GM19438 (cell line): Measurements from ENCODE around the gene SYT1.

Experiments
- ATAC-seq: cut with Tn5 transposase; IDR thresholded peaks from one replicate; pipeline ENCODE4 v1.9.1; 2021; ENCODE audit warnings: low read depth; ENCODE audit not compliant: unreplicated experiment

The SYT1 gene

DNA sequence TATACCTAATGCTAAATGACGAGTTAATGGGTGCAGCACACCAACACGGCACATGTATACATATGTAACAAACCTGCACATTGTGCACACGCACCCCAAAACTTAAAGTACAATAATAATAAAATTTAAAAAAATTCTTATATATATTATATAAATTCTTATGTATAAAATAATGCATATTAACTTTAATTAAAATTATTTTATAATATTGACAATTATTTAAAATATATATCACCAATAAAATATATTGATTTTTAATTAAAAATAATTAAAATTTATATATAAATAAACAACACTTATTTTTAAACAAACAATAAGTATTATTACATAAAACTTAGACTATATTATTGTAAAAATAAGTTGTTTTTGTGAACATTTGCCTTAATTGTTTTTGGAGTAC lies 188.8 kb downstream of the SYT1 start:
- no peak for ATAC-seq

DNA sequence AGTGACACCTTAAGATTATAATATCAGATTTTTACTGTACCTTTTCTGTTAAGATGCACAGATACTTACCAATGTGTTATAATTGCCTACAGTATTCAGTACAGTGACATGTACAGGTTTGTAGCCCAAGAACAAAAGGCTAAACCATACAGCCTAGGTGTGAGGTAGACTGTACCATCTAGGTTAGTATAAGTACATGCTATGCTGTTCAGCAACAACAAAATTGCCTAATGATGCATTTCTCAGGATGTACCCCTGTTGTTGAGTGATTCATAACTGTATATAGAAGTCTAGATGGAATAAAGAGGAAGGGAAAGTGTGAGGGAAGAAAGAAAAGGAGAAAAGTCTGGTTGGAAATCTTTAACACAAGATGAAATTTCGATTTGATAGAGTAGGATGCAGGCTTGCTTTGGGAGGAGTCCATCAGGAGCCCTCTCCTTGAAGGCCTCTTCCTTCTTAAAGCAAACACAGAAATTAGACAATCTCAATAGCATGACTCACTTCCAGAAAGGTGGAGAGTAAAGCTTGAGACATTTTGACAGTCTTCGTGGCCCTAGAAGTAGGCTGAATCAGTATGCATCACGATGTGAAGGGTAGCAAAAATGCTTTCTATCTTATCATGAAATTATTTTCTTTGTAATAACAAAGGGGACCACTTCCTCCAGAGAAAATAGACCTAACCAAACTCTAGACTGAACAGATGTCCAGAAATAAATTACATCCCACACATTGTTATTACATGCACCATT lies 191.5 kb downstream of the SYT1 start:
- ATAC-seq: no peak

DNA sequence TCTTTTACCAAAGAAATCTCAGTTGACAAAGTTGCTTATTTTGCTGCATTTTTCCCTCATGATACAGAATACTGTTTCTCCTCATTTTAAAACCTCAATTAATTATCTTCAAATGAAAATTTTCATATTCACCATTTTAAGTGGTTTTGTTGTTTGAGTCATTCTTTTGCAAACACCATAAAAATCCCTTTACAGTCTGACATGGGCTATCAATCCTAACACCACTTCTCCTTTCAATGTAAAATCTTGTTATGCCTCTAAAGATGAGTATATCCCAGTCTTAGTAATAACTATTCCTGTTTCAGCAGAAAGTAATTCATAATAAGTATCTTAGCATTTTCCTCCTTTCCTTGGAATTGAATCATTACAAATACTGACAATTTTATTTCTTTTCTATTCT lies 192.2 kb downstream of the SYT1 start:
- ATAC-seq: no peak

- no peak for ATAC-seq
Measured at GRCh38 chr12:79057540-79057939, 193.0 kb downstream of the SYT1 start.

DNA sequence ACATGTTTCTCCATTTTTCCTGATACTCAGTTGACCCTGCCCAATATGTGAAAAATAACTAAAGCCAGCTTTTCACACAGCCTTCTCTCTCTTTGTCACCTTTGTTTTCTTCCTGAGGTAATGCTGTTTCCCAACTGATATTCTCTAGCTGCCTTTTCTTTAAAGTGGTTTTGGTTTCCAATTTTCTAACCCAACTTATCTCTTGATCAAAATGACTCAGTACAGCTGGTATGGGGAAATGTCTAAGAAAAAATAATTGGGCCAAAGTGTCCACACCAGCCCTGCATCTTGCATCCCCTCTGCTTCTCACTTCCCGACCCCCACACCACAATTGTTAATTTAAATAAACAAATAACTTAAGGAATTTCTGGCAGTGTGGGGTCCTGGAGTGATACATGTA lies 193.8 kb downstream of the SYT1 start:
- ATAC-seq: no peak

DNA sequence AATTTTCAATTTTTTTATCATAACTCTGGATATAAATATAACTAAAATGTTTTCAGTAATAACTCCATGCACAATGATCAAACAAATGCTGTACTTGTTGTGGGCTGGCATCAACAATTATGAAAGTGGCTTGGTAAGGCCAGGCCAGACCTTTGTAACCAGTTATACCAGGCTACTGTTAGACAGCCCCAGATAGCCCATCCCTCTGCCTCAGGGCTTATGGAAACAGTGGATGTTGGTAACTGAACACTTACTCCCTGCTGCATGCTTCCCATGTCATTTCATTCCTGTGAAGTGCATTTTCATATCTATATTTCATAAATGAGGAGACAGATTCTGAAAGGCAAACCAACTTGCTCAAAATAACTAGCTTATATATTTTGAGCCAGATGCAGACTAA lies 195.0 kb downstream of the SYT1 start:
- no peak for ATAC-seq

DNA sequence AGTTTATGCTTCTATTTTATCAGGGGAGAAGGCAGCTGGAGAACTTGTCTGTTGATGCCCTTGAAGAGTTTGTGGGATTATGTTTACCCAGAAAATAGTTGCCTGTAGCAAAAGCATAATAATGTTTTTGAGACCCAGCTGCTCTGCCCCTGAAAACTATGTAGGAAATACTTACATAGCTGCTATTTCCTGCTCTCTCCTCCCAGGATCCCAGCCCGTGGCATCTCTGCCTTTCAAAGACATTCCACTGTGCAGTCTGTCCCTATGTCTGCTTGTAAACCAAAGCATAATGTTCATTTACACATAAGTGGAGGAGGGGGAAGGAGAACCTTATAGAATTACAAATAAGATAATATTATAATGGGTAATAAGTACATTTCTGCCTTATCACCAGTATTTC lies 198.7 kb downstream of the SYT1 start:
- no peak for ATAC-seq

- no peak for ATAC-seq
Measured at GRCh38 chr12:79067977-79068376, 203.4 kb downstream of the SYT1 start.

- peak; percentile 96 for ATAC-seq
Measured at GRCh38 chr12:79069009-79069408, 204.4 kb downstream of the SYT1 start.

DNA sequence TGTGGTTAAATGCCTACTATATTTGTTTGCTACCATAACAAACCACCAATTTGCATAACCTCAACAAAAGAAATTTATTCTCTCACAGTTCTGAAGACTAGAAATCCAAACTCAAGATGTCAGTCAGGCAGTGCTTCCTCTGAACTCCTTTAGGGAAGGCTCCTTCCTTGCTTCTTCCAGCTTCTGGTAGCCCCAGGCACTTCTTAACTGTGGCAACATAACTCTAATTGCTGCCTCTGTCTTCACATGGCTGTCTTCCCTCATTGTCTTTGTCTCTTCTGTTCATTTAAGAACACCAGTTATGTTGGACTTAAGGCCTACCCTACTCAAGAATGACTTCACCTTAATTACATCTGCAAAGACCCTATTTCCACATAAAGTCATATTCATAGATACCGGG lies 206.9 kb downstream of the SYT1 start:
- no peak for ATAC-seq

GRCh38 chr12:79073506-79073905 lies 208.9 kb downstream of the SYT1 start:
- ATAC-seq: no peak

- no peak for ATAC-seq
Measured at GRCh38 chr12:79082595-79082994, 218.0 kb downstream of the SYT1 start.

DNA sequence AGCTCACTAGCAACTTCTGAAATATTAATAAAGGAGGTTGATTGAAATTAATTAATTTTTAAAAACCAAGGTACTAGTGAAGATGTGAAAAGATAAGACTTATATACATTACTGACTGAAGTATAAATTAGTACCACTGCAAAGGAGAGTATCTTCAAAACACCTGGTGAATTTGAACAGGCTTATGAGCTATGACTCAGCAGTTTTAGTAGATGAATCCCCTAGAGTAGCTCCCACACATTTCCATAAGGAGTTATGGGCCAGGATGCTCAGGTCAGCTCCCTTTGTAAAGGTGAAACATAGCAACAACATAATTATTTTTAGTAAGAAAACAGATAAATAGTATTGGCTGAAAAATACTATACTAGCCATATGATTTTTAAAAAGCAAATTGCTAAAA lies 218.6 kb downstream of the SYT1 start:
- ATAC-seq: no peak

DNA sequence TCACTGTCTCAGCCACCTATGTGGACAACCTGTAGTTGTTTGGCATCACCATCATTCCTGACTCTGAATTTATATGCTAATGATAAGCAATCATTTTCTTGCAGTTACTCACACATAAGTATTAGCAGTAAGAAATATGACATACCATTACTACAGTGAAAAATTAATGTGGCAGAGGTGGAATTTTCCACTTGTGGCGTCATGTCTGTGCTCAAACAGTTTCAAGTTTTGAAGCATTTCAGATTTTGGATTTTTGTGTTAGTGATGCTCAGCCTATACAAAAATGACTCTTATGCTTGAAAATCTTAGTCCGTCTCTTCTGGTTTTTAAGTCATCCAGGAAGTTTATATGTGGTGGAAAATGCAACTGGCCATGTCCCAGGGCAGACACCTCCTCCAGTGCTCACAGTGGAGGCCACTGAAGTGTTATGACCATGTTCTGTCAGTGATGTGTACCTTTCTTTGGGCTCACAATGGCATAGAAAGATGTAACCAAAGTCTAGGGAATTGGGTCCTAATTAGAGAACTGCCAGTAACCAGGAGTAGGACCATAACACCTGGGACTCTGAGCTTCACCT lies 220.6 kb downstream of the SYT1 start:
- no peak for ATAC-seq

- no peak for ATAC-seq
Measured at GRCh38 chr12:79086541-79087296, 222.1 kb downstream of the SYT1 start.

DNA sequence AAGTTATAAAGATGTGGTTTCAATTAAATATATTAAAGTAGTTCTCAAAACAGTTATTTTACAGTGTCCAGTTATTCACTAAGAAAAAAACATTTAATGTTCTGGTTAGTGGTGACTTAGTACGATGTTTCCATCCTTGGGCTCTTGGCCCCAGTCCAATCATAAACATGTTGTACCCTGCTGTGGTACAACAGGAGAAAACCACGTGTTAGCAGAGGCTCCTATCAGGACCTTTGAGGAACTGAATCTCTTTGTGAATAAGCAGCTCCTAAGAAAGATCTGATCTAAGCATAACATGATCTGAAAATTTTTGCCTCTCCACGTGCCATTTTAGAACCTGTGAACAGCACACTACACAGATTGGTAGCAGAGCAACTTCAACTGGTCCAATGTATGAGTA lies 234.0 kb downstream of the SYT1 start:
- no peak for ATAC-seq

- no peak for ATAC-seq
Measured at GRCh38 chr12:79108962-79109361, 244.4 kb downstream of the SYT1 start.

- ATAC-seq: no peak
Measured at GRCh38 chr12:79114896-79115295, 250.3 kb downstream of the SYT1 start.

DNA sequence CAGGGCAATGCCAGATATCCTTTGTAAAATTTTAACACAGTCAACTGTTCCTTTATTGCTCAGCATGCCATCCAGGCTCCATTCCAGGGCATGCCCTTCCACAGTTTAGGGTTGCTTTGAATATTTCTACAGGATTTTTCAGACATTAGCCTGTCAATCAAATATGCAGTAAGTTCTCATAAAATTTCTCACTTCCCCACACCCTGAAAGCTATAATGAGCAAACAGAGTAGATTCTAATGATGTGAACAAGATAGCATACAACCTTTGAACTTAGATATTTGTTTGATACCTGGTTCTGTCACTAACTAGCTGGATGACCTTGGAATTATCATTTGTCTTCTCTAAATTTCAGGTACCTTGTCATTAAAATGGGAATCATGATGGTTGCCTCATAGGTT lies 251.2 kb downstream of the SYT1 start:
- no peak for ATAC-seq

DNA sequence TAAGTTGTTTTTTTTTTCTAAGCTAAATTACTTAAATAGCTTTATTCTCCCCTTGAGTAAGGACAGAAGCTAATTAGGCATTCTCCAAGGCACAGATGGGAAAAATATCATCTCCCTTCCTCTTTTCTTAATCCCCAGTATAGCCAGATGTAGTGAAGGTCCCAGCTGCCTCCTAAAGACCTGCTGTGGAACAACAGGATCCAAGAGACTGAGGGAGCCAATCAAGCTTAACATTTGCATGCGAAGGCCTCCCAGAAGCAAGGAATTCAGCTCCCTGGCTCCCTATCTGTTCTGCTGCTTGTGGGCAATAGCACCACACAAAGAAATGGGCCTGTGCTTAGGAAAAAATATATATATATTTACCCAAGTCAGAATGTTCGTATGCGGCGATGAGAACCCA lies 255.2 kb downstream of the SYT1 start:
- ATAC-seq: no peak

DNA sequence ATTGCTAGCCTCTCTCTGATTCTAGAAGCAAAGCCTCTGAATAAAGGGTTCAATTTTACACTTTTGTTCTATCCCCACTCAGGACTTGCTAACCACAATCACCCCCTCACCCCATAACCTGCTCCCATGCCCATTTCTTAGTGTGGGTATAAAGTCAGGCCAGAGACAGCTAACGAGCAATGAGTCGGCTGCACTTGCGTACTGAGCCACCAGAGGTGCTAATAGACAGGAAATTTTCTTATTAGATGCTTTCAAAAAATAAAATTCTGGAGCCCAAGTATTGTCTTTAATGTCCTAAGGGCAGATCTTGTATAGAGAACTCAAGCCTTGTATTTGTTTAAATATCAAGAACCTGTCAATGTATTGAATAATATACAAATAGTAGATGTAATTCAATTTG lies 256.9 kb downstream of the SYT1 start:
- no peak for ATAC-seq

GRCh38 chr12:79124385-79124784 lies 259.8 kb downstream of the SYT1 start:
- no peak for ATAC-seq
